ENCODE data around the gene PMEPA1.

DNA sequence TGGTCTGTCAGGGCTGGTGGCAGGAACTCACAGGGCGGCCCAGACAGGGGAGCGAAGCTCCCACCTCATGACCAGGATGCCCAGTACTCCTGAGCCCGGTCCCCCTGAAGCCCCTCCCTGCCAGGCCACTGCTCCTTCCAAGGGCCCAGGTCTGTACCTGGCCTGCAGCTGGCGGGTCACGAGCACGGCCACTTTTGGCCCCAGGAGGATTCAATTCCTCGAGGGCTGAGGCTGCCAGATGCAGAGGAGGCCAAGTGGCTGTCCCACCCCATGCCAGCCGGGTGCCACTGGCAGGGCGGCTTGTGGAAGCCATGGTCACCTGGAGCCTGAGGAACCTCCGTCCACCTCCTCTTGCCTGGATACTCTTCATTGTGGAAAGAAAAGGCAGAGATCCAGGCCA is 17.4 kb downstream of the PMEPA1 start:
- TF ChIP-seq EP300 (IDR thresholded peaks at IDR 0.05) = no peak
- TF ChIP-seq, protein P1, sequence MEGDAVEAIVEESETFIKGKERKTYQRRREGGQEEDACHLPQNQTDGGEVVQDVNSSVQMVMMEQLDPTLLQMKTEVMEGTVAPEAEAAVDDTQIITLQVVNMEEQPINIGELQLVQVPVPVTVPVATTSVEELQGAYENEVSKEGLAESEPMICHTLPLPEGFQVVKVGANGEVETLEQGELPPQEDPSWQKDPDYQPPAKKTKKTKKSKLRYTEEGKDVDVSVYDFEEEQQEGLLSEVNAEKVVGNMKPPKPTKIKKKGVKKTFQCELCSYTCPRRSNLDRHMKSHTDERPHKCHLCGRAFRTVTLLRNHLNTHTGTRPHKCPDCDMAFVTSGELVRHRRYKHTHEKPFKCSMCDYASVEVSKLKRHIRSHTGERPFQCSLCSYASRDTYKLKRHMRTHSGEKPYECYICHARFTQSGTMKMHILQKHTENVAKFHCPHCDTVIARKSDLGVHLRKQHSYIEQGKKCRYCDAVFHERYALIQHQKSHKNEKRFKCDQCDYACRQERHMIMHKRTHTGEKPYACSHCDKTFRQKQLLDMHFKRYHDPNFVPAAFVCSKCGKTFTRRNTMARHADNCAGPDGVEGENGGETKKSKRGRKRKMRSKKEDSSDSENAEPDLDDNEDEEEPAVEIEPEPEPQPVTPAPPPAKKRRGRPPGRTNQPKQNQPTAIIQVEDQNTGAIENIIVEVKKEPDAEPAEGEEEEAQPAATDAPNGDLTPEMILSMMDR (IDR thresholded peaks at IDR 0.05) = no peak

All from A549 (cell line).